Activated naive CD4-positive, alpha-beta T cell treated with anti-CD3 and anti-CD28 coated beads, Interleukin-2, amount 50 U/mL, for 16 hours (primary cell): ENCODE data around the gene SCARB1.
"Not testable (repeated sequence)": the region's sequence is repeated elsewhere in the genome, so short reads cannot be mapped to it uniquely, and the experiment has no call there.

Experiments
- DNase-seq: peaks from one replicate; pipeline ENCODE4 v3.0.0-alpha.2; 2020

Gene SCARB1

GRCh38 chr12:124883263-124884130 is 19.8 kb upstream of the SCARB1 start:
- DNase-seq: no peak

GRCh38 chr12:124881123-124881522 is 17.5 kb upstream of the SCARB1 start:
- no peak for DNase-seq

GRCh38 chr12:124880335-124880734 is 16.7 kb upstream of the SCARB1 start:
- DNase-seq: not testable (repeated sequence)

GRCh38 chr12:124878795-124879516 is 15.3 kb upstream of the SCARB1 start:
- no peak for DNase-seq

- no peak for DNase-seq
These were observed 13.8 kb upstream of the SCARB1 start for GRCh38 chr12:124877423-124877822.

- DNase-seq: no peak
These were observed 12.5 kb upstream of the SCARB1 start for GRCh38 chr12:124876171-124876570.

GRCh38 chr12:124875803-124876132 is 12.1 kb upstream of the SCARB1 start:
- no peak for DNase-seq

GRCh38 chr12:124874988-124875802 is 11.5 kb upstream of the SCARB1 start:
- DNase-seq: no peak

GRCh38 chr12:124874188-124874587 is 10.5 kb upstream of the SCARB1 start:
- no peak for DNase-seq

- no peak for DNase-seq
These were observed 8.5 kb upstream of the SCARB1 start for GRCh38 chr12:124872068-124872719.

- no peak for DNase-seq
These were observed 7.6 kb upstream of the SCARB1 start for GRCh38 chr12:124871297-124871696.

- no peak for DNase-seq
These were observed 6.9 kb upstream of the SCARB1 start for GRCh38 chr12:124870515-124870914.

- no peak for DNase-seq
These were observed 5.5 kb upstream of the SCARB1 start for GRCh38 chr12:124869059-124869665.

GRCh38 chr12:124868252-124869058 is 4.8 kb upstream of the SCARB1 start:
- DNase-seq: no peak

GRCh38 chr12:124867401-124867930 is 3.8 kb upstream of the SCARB1 start:
- no peak for DNase-seq

- no peak for DNase-seq
These were observed 3.3 kb upstream of the SCARB1 start for GRCh38 chr12:124866883-124867400.

GRCh38 chr12:124866195-124866882 is 2.7 kb upstream of the SCARB1 start:
- DNase-seq: no peak

- no peak for DNase-seq
These were observed 2.1 kb upstream of the SCARB1 start for GRCh38 chr12:124865728-124866127.

GRCh38 chr12:124864326-124864752 is 675 bp upstream of the SCARB1 start:
- DNase-seq: no peak

- peak; percentile 25 for DNase-seq
These were observed 772 bp downstream of the SCARB1 start for GRCh38 chr12:124862768-124863415.
